ENCODE data around the gene GLIPR1L1.
"Not testable (repeated sequence)": the region's sequence is repeated elsewhere in the genome, so short reads cannot be mapped to it uniquely, and the experiment has no call there.

Gene GLIPR1L1

GRCh38 chr12:75317784-75318183 is 16.7 kb upstream of the GLIPR1L1 start:
- H3K36me3 ChIP-seq (ENCODE audit: control insufficient read depth, insufficient read depth, low read length) = no peaks in the 10 kb centered on the region
- no peaks in the 10 kb centered on the region for H3K9me3 ChIP-seq (ENCODE audit: control insufficient read depth, low read length)
- H3K27me3 ChIP-seq (ENCODE audit: control insufficient read depth, insufficient read depth, low read length) = no peaks in the 10 kb centered on the region
- no peaks in the 10 kb centered on the region for H3K4me1 ChIP-seq (ENCODE audit: control insufficient read depth, insufficient read depth, low read length)
- no peak overlapping the region for H3K4me3 ChIP-seq (ENCODE audit: low read length)
- H3K9ac ChIP-seq (ENCODE audit: low read length) = no peak overlapping the region

- Histone ChIP-seq H3K9me3 (ENCODE audit: control insufficient read depth, low read length) (no peaks in the 10 kb centered on the region), H3K27me3 (ENCODE audit: control insufficient read depth, insufficient read depth, low read length) (no peaks in the 10 kb centered on the region), H3K4me3 (ENCODE audit: low read length) (no peak overlapping the region), H3K9ac (ENCODE audit: low read length) (no peak overlapping the region), H3K36me3 (ENCODE audit: control insufficient read depth, insufficient read depth, low read length) (no peaks in the 10 kb centered on the region), H3K4me1 (ENCODE audit: control insufficient read depth, insufficient read depth, low read length) (no peaks in the 10 kb centered on the region)
Observed at GRCh38 chr12:75322464-75322863, 12.0 kb upstream of the GLIPR1L1 start.

- Histone ChIP-seq H3K4me1 (ENCODE audit: control insufficient read depth, insufficient read depth, low read length) (no peaks in the 10 kb centered on the region), H3K4me3 (ENCODE audit: low read length) (no peak overlapping the region), H3K36me3 (ENCODE audit: control insufficient read depth, insufficient read depth, low read length) (no peaks in the 10 kb centered on the region), H3K9me3 (ENCODE audit: control insufficient read depth, low read length) (no peaks in the 10 kb centered on the region), H3K9ac (ENCODE audit: low read length) (no peak overlapping the region), H3K27me3 (ENCODE audit: control insufficient read depth, insufficient read depth, low read length) (no peaks in the 10 kb centered on the region)
Observed at GRCh38 chr12:75323663-75324062, 10.8 kb upstream of the GLIPR1L1 start.

GRCh38 chr12:75327642-75328041 is 6.8 kb upstream of the GLIPR1L1 start:
- Histone ChIP-seq H3K4me1 (ENCODE audit: control insufficient read depth, insufficient read depth, low read length) (peaks cover 4% of the 10 kb centered on the region), H3K36me3 (ENCODE audit: control insufficient read depth, insufficient read depth, low read length) (no peaks in the 10 kb centered on the region), H3K27me3 (ENCODE audit: control insufficient read depth, insufficient read depth, low read length) (no peaks in the 10 kb centered on the region), H3K9ac (ENCODE audit: low read length) (no peak overlapping the region), H3K4me3 (ENCODE audit: low read length) (no peak overlapping the region), H3K9me3 (ENCODE audit: control insufficient read depth, low read length) (no peaks in the 10 kb centered on the region)

GRCh38 chr12:75329918-75330826 is 4.3 kb upstream of the GLIPR1L1 start, which contains the start of gene CAPS2:
CAPS2 (minus strand) TSS chr12:75330324; CDS start chr12:75326498, 3,826 bp downstream.
- Histone ChIP-seq H3K36me3 (ENCODE audit: control insufficient read depth, insufficient read depth, low read length) (no peaks in the 10 kb centered on the region), H3K4me1 (ENCODE audit: control insufficient read depth, insufficient read depth, low read length) (peaks cover 10% of the 10 kb centered on the region), H3K9me3 (ENCODE audit: control insufficient read depth, low read length) (no peaks in the 10 kb centered on the region), H3K4me3 (ENCODE audit: low read length) (peak within 1 kb of the TSS; percentile 82), H3K9ac (ENCODE audit: low read length) (peak within 1 kb of the TSS; percentile 53), H3K27me3 (ENCODE audit: control insufficient read depth, insufficient read depth, low read length) (no peaks in the 10 kb centered on the region)

GRCh38 chr12:75337905-75338304 is 3.4 kb downstream of the GLIPR1L1 start:
- H3K27me3 ChIP-seq (ENCODE audit: control insufficient read depth, insufficient read depth, low read length) = no peaks in the 10 kb centered on the region

GRCh38 chr12:75341873-75342272 is 7.4 kb downstream of the GLIPR1L1 start:
- Histone ChIP-seq H3K27me3 (ENCODE audit: control insufficient read depth, insufficient read depth, low read length) (no peaks in the 10 kb centered on the region), H3K4me1 (ENCODE audit: control insufficient read depth, insufficient read depth, low read length) (no peaks in the 10 kb centered on the region), H3K9ac (ENCODE audit: low read length) (no peak overlapping the region), H3K36me3 (ENCODE audit: control insufficient read depth, insufficient read depth, low read length) (no peaks in the 10 kb centered on the region), H3K4me3 (ENCODE audit: low read length) (no peak overlapping the region), H3K9me3 (ENCODE audit: control insufficient read depth, low read length) (no peaks in the 10 kb centered on the region)

More at GRCh38 chr12:75337905-75338304, 3.4 kb downstream of the GLIPR1L1 start:
- H3K4me1 ChIP-seq (ENCODE audit: control insufficient read depth, insufficient read depth, low read length) = peaks cover 6% of the 10 kb centered on the region
- H3K36me3 ChIP-seq (ENCODE audit: control insufficient read depth, insufficient read depth, low read length) = no peaks in the 10 kb centered on the region
- H3K4me3 ChIP-seq (ENCODE audit: low read length) = no peak overlapping the region
- no peaks in the 10 kb centered on the region for H3K9me3 ChIP-seq (ENCODE audit: control insufficient read depth, low read length)
- H3K9ac ChIP-seq (ENCODE audit: low read length) = no peak overlapping the region

- no peak overlapping the region for H3K4me3 ChIP-seq (ENCODE audit: low read length)
- no peaks in the 10 kb centered on the region for H3K36me3 ChIP-seq (ENCODE audit: control insufficient read depth, insufficient read depth, low read length)
- no peaks in the 10 kb centered on the region for H3K27me3 ChIP-seq (ENCODE audit: control insufficient read depth, insufficient read depth, low read length)
- H3K9me3 ChIP-seq (ENCODE audit: control insufficient read depth, low read length) = no peaks in the 10 kb centered on the region
- H3K9ac ChIP-seq (ENCODE audit: low read length) = no peak overlapping the region
- H3K4me1 ChIP-seq (ENCODE audit: control insufficient read depth, insufficient read depth, low read length) = no peaks in the 10 kb centered on the region
Observed at GRCh38 chr12:75345531-75345930, 11.1 kb downstream of the GLIPR1L1 start.

- H3K4me3 ChIP-seq (ENCODE audit: low read length); H3K4me1 ChIP-seq (ENCODE audit: control insufficient read depth, insufficient read depth, low read length); H3K27me3 ChIP-seq (ENCODE audit: control insufficient read depth, insufficient read depth, low read length); H3K36me3 ChIP-seq (ENCODE audit: control insufficient read depth, insufficient read depth, low read length); H3K9ac ChIP-seq (ENCODE audit: low read length); H3K9me3 ChIP-seq (ENCODE audit: control insufficient read depth, low read length): not testable (repeated sequence)
Observed at GRCh38 chr12:75346215-75346614, 11.7 kb downstream of the GLIPR1L1 start.

- Histone ChIP-seq H3K4me3 (ENCODE audit: low read length) (no peak overlapping the region), H3K27me3 (ENCODE audit: control insufficient read depth, insufficient read depth, low read length) (no peaks in the 10 kb centered on the region), H3K4me1 (ENCODE audit: control insufficient read depth, insufficient read depth, low read length) (no peaks in the 10 kb centered on the region), H3K36me3 (ENCODE audit: control insufficient read depth, insufficient read depth, low read length) (no peaks in the 10 kb centered on the region), H3K9ac (ENCODE audit: low read length) (no peak overlapping the region), H3K9me3 (ENCODE audit: control insufficient read depth, low read length) (no peaks in the 10 kb centered on the region)
Observed at GRCh38 chr12:75349946-75350345, 15.5 kb downstream of the GLIPR1L1 start.

- Histone ChIP-seq H3K4me1 (ENCODE audit: control insufficient read depth, insufficient read depth, low read length) (no peaks in the 10 kb centered on the region), H3K36me3 (ENCODE audit: control insufficient read depth, insufficient read depth, low read length) (no peaks in the 10 kb centered on the region)
Observed at GRCh38 chr12:75350413-75350812, 15.9 kb downstream of the GLIPR1L1 start.

GRCh38 chr12:75354011-75354410 is 19.5 kb downstream of the GLIPR1L1 start:
- Histone ChIP-seq H3K4me3 (ENCODE audit: low read length) (no peak overlapping the region), H3K9ac (ENCODE audit: low read length) (no peak overlapping the region), H3K4me1 (ENCODE audit: control insufficient read depth, insufficient read depth, low read length) (no peaks in the 10 kb centered on the region), H3K9me3 (ENCODE audit: control insufficient read depth, low read length) (no peaks in the 10 kb centered on the region), H3K27me3 (ENCODE audit: control insufficient read depth, insufficient read depth, low read length) (no peaks in the 10 kb centered on the region), H3K36me3 (ENCODE audit: control insufficient read depth, insufficient read depth, low read length) (no peaks in the 10 kb centered on the region)

More at GRCh38 chr12:75350413-75350812, 15.9 kb downstream of the GLIPR1L1 start:
- Histone ChIP-seq H3K4me3 (ENCODE audit: low read length) (no peak overlapping the region), H3K27me3 (ENCODE audit: control insufficient read depth, insufficient read depth, low read length) (no peaks in the 10 kb centered on the region), H3K9me3 (ENCODE audit: control insufficient read depth, low read length) (no peaks in the 10 kb centered on the region), H3K9ac (ENCODE audit: low read length) (no peak overlapping the region)
